Kidney epithelial cell (primary cell): ENCODE results near the gene C6orf89. TPM values are rescaled to one million over a fixed set of nuclear protein-coding genes. Genes with fewer than 3 reads are reported as not detected.

Experiments
- DNase-seq: peaks from one replicate; pipeline ENCODE4 v3.0.0-alpha.2; 2010; ENCODE audit warnings: low read depth
- H3K27me3 ChIP-seq: 2 replicates; pipeline ENCODE4 v1.6.0; 2011; ENCODE audit warnings: low read length; ENCODE audit not compliant: control insufficient read depth, insufficient read depth
- H3K36me3 ChIP-seq: 2 replicates; pipeline ENCODE4 v1.5.1; 2011; ENCODE audit warnings: low read length; ENCODE audit not compliant: control insufficient read depth, insufficient read depth
- H3K4me3 ChIP-seq: 2 replicates; pipeline ENCODE4 v1.5.1; 2011; ENCODE audit warnings: low read depth, mild to moderate bottlenecking, control low read depth, low read length
- total RNA-seq: library from RNA; depleted of rRNA; stranded (reverse); fragments of >200 nt; gene quantifications from 2 replicates; pipeline ENCODE4 v1.2.3, GENCODE V29; 2015
- TF ChIP-seq, protein P1 (sequence below): IDR thresholded peaks from 2 replicates; pipeline ENCODE4 v1.5.1; 2011; ENCODE audit warnings: mild to moderate bottlenecking, moderate library complexity, low read length, control low read depth, inconsistent platforms; ENCODE audit not compliant: insufficient read depth, poor library complexity, severe bottlenecking

The C6orf89 gene
- total RNA-seq, 1 donor from 2014 or later = 42.5 TPM

DNA sequence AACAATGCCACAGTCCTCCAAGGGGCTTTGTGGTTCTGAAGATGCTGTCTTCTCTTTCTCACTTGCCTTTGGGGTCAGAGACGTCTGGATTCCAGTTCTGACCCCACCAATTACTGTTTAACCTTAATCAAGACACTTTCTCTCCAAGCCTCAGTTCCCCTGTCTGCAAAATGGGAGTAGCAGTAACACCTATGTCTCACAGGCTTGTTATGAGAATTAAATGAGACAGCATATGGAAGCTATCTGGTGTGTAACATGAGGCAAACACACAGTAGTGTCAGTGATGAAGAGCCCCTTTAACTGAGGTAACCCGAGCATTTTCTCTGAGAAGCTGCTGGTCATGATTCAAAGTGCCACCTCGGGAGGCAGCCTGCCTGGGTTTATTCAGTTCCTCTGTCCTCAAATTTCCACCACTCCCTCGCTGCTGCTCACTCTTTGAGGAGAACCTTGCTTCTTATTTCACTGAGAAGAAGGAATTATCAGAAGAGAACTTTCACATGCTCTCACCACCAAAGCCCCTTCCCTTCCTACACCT, 22.8 kb upstream of the C6orf89 start:
- H3K27me3 ChIP-seq = no peaks in the 10 kb centered on the region
- TF ChIP-seq, protein P1, sequence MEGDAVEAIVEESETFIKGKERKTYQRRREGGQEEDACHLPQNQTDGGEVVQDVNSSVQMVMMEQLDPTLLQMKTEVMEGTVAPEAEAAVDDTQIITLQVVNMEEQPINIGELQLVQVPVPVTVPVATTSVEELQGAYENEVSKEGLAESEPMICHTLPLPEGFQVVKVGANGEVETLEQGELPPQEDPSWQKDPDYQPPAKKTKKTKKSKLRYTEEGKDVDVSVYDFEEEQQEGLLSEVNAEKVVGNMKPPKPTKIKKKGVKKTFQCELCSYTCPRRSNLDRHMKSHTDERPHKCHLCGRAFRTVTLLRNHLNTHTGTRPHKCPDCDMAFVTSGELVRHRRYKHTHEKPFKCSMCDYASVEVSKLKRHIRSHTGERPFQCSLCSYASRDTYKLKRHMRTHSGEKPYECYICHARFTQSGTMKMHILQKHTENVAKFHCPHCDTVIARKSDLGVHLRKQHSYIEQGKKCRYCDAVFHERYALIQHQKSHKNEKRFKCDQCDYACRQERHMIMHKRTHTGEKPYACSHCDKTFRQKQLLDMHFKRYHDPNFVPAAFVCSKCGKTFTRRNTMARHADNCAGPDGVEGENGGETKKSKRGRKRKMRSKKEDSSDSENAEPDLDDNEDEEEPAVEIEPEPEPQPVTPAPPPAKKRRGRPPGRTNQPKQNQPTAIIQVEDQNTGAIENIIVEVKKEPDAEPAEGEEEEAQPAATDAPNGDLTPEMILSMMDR = no peak
- DNase-seq = no peak
- no peaks in the 10 kb centered on the region for H3K36me3 ChIP-seq
- H3K4me3 ChIP-seq = no peak overlapping the region

- no peaks in the 10 kb centered on the region for H3K27me3 ChIP-seq
- DNase-seq = no peak
- TF ChIP-seq, protein P1 = no peak
- no peak overlapping the region for H3K4me3 ChIP-seq
- no peaks in the 10 kb centered on the region for H3K36me3 ChIP-seq
These were observed 21.8 kb upstream of the C6orf89 start for GRCh38 chr6:36863670-36864540.

DNA sequence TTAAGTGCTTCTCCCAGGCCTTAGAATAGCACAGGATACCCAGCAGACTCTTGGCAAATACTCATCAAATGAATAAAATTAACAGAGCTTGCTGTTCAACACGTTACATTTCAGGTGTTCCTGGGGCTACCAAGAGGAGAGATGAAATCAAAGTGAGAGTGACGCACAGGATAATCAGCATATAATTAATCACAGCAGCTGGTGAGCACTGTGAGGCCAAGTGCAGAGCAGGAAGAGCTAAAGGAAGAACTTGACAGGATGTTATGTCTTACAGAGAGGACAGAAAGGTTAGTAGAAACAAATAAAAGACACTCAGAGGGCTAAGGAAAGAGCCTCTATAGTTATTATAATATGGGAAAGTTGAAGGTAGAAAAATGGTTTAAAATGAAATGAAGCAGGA, 19.9 kb upstream of the C6orf89 start:
- TF ChIP-seq, protein P1 = no peak
- Histone ChIP-seq H3K27me3 (no peaks in the 10 kb centered on the region), H3K36me3 (no peaks in the 10 kb centered on the region), H3K4me3 (no peak overlapping the region)
- DNase-seq = no peak

- TF ChIP-seq, protein P1 = no peak
- Histone ChIP-seq H3K27me3 (no peaks in the 10 kb centered on the region), H3K36me3 (no peaks in the 10 kb centered on the region), H3K4me3 (no peak overlapping the region)
- no peak for DNase-seq
These were observed 18.1 kb upstream of the C6orf89 start for GRCh38 chr6:36867471-36868224.

GRCh38 chr6:36871686-36872085, 14.1 kb upstream of the C6orf89 start:
- TF ChIP-seq, protein P1 = no peak
- Histone ChIP-seq H3K36me3 (no peaks in the 10 kb centered on the region), H3K4me3 (no peak overlapping the region), H3K27me3 (no peaks in the 10 kb centered on the region)
- DNase-seq = no peak
